ENCODE results near the gene PTGIS.

- no peak for TF ChIP-seq CTCF (IDR thresholded peaks at IDR 0.05; ENCODE audit: extremely low read depth in 1 of 2, insufficient read depth in 1 of 2, low read depth in 1 of 2, low read length in 2 of 2)
- no peak for TF ChIP-seq POLR2A (IDR thresholded peaks at IDR 0.05; ENCODE audit: low read depth, low read length)
- no peak for TF ChIP-seq MYC (IDR thresholded peaks at IDR 0.05; ENCODE audit: low read depth, low read length)
- TF ChIP-seq POLR2AphosphoS5 (IDR thresholded peaks at IDR 0.05; ENCODE audit: insufficient read depth, low read depth, low read length), result no peak
- TF ChIP-seq MAX (IDR thresholded peaks at IDR 0.05; ENCODE audit: insufficient read depth, insufficient read length), result no peak
- no peak for TF ChIP-seq GATA2 (IDR thresholded peaks at IDR 0.05; ENCODE audit: insufficient read depth, insufficient read length, low read depth, low read length)
- TF ChIP-seq FOS (IDR thresholded peaks at IDR 0.05; ENCODE audit: borderline replicate concordance, insufficient read depth, low read length), result no peak
- no peak for TF ChIP-seq JUN (IDR thresholded peaks at IDR 0.05; ENCODE audit: borderline replicate concordance, insufficient read depth, insufficient read length, low read depth)
- no peak for TF ChIP-seq EZH2 (IDR thresholded peaks at IDR 0.05; ENCODE audit: borderline replicate concordance, low read depth, low read length, severe bottlenecking)
Measured at GRCh38 chr20:49532285-49532946, 35.5 kb downstream of the PTGIS start.
